Measurements from ENCODE around the gene MAP6D1.
"Not testable (repeated sequence)": the region's sequence is repeated elsewhere in the genome, so short reads cannot be mapped to it uniquely, and the experiment has no call there.

MAP6D1 gene

GRCh38 chr3:183800243-183800863 lies 25.0 kb downstream of the MAP6D1 start:
- Histone ChIP-seq H3K27ac (ENCODE audit: low read depth, low read length, severe bottlenecking) (no peak overlapping the region), H3K36me3 (ENCODE audit: control insufficient read depth, insufficient read depth, low read length) (peaks cover 95% of the 10 kb centered on the region), H3K4me3 (ENCODE audit: extremely low read depth, insufficient read depth, low read length, poor library complexity, severe bottlenecking) (no peak overlapping the region), H3K9me3 (ENCODE audit: control insufficient read depth, low read length) (no peaks in the 10 kb centered on the region), H3K4me1 (ENCODE audit: control insufficient read depth, insufficient read depth, low read length, poor library complexity, severe bottlenecking) (no peaks in the 10 kb centered on the region)
- 91 to 94% methylated on average over 7 to 8 of the region's 8 CpGs for WGBS, 2 experiments (ENCODE audit: insufficient coverage in 2 of 2)

DNA sequence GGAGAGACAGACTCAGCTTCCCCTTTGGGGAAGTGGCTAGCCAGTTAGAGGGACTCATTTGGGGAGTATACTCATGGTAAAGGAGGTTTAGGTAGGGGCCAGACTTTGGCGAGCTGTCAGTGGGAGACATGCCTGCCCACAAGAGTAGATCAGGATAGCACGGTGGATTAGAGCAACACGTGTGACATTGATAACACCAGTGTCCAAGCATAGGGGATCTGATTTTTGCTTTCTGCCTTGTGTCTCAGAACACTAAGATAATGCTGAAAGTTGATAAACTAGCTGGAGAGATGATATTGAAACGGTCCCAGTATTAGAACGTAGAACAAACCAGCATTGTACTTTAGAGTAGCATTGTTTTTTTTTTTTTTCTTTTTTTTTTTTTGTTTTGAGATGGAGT lies 25.9 kb downstream of the MAP6D1 start:
- 91 to 98% methylated on average over 3 of the region's 5 CpGs for WGBS, 2 experiments (ENCODE audit: insufficient coverage in 2 of 2)
- H3K4me3 ChIP-seq (ENCODE audit: extremely low read depth, insufficient read depth, low read length, poor library complexity, severe bottlenecking): no peak overlapping the region
- no peaks in the 10 kb centered on the region for H3K4me1 ChIP-seq (ENCODE audit: control insufficient read depth, insufficient read depth, low read length, poor library complexity, severe bottlenecking)
- peaks cover 94% of the 10 kb centered on the region for H3K36me3 ChIP-seq (ENCODE audit: control insufficient read depth, insufficient read depth, low read length)
- H3K27ac ChIP-seq (ENCODE audit: low read depth, low read length, severe bottlenecking): no peak overlapping the region
- no peaks in the 10 kb centered on the region for H3K9me3 ChIP-seq (ENCODE audit: control insufficient read depth, low read length)

DNA sequence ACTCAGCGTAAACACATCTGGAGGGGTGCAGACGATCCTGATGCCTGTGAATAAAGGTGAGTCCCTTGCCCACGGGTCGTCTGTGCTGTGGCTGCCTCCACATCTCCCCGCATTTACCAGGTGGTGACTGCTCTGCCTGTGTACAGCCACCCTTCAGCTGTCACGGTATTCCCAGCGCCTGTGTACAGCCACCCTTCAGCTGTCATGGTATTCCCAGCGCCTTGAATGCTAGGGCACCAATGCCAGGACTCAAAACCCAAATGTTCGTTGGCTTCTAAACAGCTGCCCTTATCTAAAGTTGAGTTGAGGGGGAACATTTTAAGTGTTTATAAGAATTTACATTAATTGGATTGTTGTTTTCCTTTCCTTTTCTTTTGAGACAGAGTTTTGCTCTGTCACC lies 27.4 kb downstream of the MAP6D1 start:
- H3K36me3 ChIP-seq (ENCODE audit: control insufficient read depth, insufficient read depth, low read length): peaks cover 95% of the 10 kb centered on the region
- no peaks in the 10 kb centered on the region for H3K4me1 ChIP-seq (ENCODE audit: control insufficient read depth, insufficient read depth, low read length, poor library complexity, severe bottlenecking)
- H3K27ac ChIP-seq (ENCODE audit: low read depth, low read length, severe bottlenecking): no peak overlapping the region
- H3K9me3 ChIP-seq (ENCODE audit: control insufficient read depth, low read length): no peaks in the 10 kb centered on the region
- no peak overlapping the region for H3K4me3 ChIP-seq (ENCODE audit: extremely low read depth, insufficient read depth, low read length, poor library complexity, severe bottlenecking)
- WGBS, 2 experiments (ENCODE audit: insufficient coverage in 2 of 2): 95% methylated on average over 7 to 8 of the region's 9 CpGs

- Histone ChIP-seq H3K4me3 (ENCODE audit: extremely low read depth, insufficient read depth, low read length, poor library complexity, severe bottlenecking) (no peak overlapping the region), H3K27ac (ENCODE audit: low read depth, low read length, severe bottlenecking) (no peak overlapping the region), H3K36me3 (ENCODE audit: control insufficient read depth, insufficient read depth, low read length) (peaks cover 93% of the 10 kb centered on the region), H3K9me3 (ENCODE audit: control insufficient read depth, low read length) (no peaks in the 10 kb centered on the region), H3K4me1 (ENCODE audit: control insufficient read depth, insufficient read depth, low read length, poor library complexity, severe bottlenecking) (no peaks in the 10 kb centered on the region)
- WGBS, 2 experiments (ENCODE audit: insufficient coverage in 2 of 2): 94 to 96% methylated on average over 4 to 5 of the region's 6 CpGs
These were observed 29.0 kb downstream of the MAP6D1 start for GRCh38 chr3:183796372-183796771.

DNA sequence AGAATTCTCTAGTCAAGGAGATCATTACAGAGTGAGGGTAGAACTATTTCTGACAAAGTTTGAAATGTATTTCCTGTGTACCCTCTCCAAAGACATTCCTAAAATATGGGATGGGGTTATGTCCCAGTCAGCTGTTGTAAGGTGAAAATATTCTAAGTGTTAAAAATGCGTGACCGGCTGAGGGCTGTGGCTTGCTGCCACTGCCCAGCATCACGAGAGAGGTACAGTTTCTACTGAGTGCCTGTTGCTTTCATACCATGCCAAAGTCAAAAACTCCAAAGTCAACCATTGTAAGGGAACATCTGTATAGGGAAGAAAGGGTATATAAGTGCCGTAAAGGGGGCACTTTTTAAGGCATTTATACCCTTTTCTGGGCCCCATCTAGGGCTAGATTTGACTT lies 30.9 kb downstream of the MAP6D1 start:
- WGBS, 2 experiments (ENCODE audit: insufficient coverage in 2 of 2): 90 to 100% methylated on average over 1 to 4 of the region's 4 CpGs
- peaks cover 94% of the 10 kb centered on the region for H3K36me3 ChIP-seq (ENCODE audit: control insufficient read depth, insufficient read depth, low read length)
- H3K9me3 ChIP-seq (ENCODE audit: control insufficient read depth, low read length): no peaks in the 10 kb centered on the region
- H3K4me1 ChIP-seq (ENCODE audit: control insufficient read depth, insufficient read depth, low read length, poor library complexity, severe bottlenecking): no peaks in the 10 kb centered on the region
- no peak overlapping the region for H3K4me3 ChIP-seq (ENCODE audit: extremely low read depth, insufficient read depth, low read length, poor library complexity, severe bottlenecking)
- H3K27ac ChIP-seq (ENCODE audit: low read depth, low read length, severe bottlenecking): no peak overlapping the region

DNA sequence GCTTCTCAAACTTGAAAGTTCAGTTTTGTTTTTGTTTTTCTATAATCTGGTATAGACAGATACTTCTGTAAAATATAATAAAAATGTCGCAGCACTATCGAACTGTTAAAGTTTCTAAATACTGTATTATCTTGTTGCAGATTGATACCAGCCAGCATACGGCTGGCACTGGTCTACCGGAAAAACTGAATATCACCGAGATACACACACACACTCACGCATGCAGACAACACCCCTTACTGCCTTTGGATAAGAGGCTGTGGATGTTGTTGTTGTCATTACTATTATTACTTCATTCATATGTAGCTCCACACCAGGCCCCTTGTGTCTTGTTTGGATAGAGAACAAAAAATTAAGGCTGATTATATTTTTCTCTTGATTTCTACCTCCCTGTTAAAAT lies 32.4 kb downstream of the MAP6D1 start:
- no peaks in the 10 kb centered on the region for H3K4me1 ChIP-seq (ENCODE audit: control insufficient read depth, insufficient read depth, low read length, poor library complexity, severe bottlenecking)
- H3K9me3 ChIP-seq (ENCODE audit: control insufficient read depth, low read length): no peaks in the 10 kb centered on the region
- no peak overlapping the region for H3K4me3 ChIP-seq (ENCODE audit: extremely low read depth, insufficient read depth, low read length, poor library complexity, severe bottlenecking)
- no CpG with 5 or more reads among the region's 6 CpGs for WGBS, 2 experiments (ENCODE audit: insufficient coverage in 2 of 2)
- H3K27ac ChIP-seq (ENCODE audit: low read depth, low read length, severe bottlenecking): no peak overlapping the region
- peaks cover 93% of the 10 kb centered on the region for H3K36me3 ChIP-seq (ENCODE audit: control insufficient read depth, insufficient read depth, low read length)

- H3K9me3 ChIP-seq (ENCODE audit: control insufficient read depth, low read length): no peaks in the 10 kb centered on the region
- H3K27ac ChIP-seq (ENCODE audit: low read depth, low read length, severe bottlenecking): no peak overlapping the region
- no peak overlapping the region for H3K4me3 ChIP-seq (ENCODE audit: extremely low read depth, insufficient read depth, low read length, poor library complexity, severe bottlenecking)
- H3K36me3 ChIP-seq (ENCODE audit: control insufficient read depth, insufficient read depth, low read length): peaks cover 96% of the 10 kb centered on the region
- H3K4me1 ChIP-seq (ENCODE audit: control insufficient read depth, insufficient read depth, low read length, poor library complexity, severe bottlenecking): no peaks in the 10 kb centered on the region
- WGBS, 2 experiments (ENCODE audit: insufficient coverage in 2 of 2): 96 to 99% methylated on average over 10 to 13 of the region's 16 CpGs
These were observed 34.7 kb downstream of the MAP6D1 start for GRCh38 chr3:183790700-183791099.

DNA sequence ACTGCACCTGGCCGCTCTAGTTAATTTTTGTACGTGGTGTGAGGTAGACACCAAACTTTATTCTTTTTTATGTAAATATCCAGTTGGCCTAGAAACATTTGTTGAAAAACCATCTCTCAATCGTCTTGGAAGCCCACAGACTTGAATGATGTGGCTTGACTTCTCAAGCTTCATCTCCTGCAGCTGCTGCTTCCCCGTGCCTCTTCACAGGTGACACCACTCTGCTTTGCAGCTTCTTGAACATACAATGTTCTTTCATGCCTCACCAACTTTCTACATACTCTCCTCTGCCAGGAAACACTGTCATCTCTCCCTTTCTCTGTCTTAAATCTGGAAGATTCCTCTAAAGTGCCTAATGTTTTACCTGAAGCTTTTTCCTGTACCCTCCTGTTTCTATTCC lies 35.6 kb downstream of the MAP6D1 start:
- H3K9me3 ChIP-seq (ENCODE audit: control insufficient read depth, low read length): no peaks in the 10 kb centered on the region
- WGBS, 2 experiments (ENCODE audit: insufficient coverage in 2 of 2): 80 to 97% methylated on average over 1 to 2 of the region's 4 CpGs
- H3K36me3 ChIP-seq (ENCODE audit: control insufficient read depth, insufficient read depth, low read length): peaks cover 96% of the 10 kb centered on the region
- H3K4me1 ChIP-seq (ENCODE audit: control insufficient read depth, insufficient read depth, low read length, poor library complexity, severe bottlenecking): no peaks in the 10 kb centered on the region
- no peak overlapping the region for H3K27ac ChIP-seq (ENCODE audit: low read depth, low read length, severe bottlenecking)
- no peak overlapping the region for H3K4me3 ChIP-seq (ENCODE audit: extremely low read depth, insufficient read depth, low read length, poor library complexity, severe bottlenecking)

GRCh38 chr3:183784503-183784902 lies 40.9 kb downstream of the MAP6D1 start:
- H3K9me3 ChIP-seq (ENCODE audit: control insufficient read depth, low read length); H3K4me3 ChIP-seq (ENCODE audit: extremely low read depth, insufficient read depth, low read length, poor library complexity, severe bottlenecking); H3K27ac ChIP-seq (ENCODE audit: low read depth, low read length, severe bottlenecking); H3K4me1 ChIP-seq (ENCODE audit: control insufficient read depth, insufficient read depth, low read length, poor library complexity, severe bottlenecking): not testable (repeated sequence)
- H3K36me3 ChIP-seq (ENCODE audit: control insufficient read depth, insufficient read depth, low read length): peaks cover 92% of the 10 kb centered on the region
- 95% methylated on average over 6 to 9 of the region's 10 CpGs for WGBS, 2 experiments (ENCODE audit: insufficient coverage in 2 of 2)

DNA sequence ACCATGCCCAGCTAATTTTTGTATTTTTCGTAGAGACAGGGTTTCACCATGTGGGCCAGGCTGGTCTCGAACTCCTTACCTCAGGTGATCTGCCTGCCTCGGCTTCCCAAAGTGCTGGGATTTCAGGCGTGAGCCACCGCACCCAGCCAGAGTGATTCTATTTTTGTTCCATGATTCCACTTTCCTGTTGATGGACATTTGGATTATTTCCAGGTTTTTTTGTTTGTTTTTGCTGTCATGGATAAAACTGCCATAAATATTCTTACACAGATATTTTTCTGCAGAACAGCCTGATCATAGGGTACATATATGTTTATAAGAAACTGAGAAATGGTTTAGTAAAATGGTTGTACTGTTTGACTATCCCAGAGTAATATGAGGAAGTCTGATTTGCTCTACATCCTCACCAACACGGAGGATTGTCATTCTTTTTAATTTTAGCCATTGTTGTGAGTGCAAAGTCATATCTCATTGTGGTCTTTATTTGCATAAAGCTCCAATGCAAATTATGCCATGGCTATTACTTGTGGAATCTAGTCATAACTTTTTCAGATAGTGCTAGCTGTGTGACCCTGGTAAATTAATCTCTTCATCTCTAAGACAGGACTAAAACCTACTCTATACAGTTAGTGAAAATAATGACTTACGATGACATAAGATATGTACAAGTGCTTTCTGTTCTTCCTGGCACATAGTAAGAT lies 42.7 kb downstream of the MAP6D1 start:
- Histone ChIP-seq H3K4me3 (ENCODE audit: extremely low read depth, insufficient read depth, low read length, poor library complexity, severe bottlenecking) (no peak overlapping the region), H3K27ac (ENCODE audit: low read depth, low read length, severe bottlenecking) (no peak overlapping the region), H3K9me3 (ENCODE audit: control insufficient read depth, low read length) (no peaks in the 10 kb centered on the region), H3K36me3 (ENCODE audit: control insufficient read depth, insufficient read depth, low read length) (peaks cover 93% of the 10 kb centered on the region), H3K4me1 (ENCODE audit: control insufficient read depth, insufficient read depth, low read length, poor library complexity, severe bottlenecking) (no peaks in the 10 kb centered on the region)
- 98% methylated on average over 4 of the region's 7 CpGs for WGBS, 2 experiments (ENCODE audit: insufficient coverage in 2 of 2)

DNA sequence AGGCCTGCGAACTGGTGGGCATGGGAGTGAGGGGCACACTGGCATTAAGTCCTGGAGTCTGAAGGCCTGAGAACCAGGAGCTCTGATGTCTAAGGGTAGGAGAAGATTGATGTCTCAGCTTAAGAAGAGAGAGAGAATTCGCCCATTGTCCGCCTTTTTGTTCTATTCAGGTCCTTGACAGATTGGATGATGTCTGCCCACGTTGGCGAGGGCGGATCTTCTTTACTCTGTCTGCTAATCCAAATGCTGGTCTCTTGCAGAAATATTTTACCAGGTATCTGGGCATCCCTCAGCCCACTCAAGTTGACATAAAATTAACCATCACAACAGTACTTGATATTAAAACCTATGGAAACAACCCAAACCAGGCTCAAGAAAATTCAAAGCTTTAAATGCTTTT lies 44.1 kb downstream of the MAP6D1 start:
- 95 to 97% methylated on average over 5 to 6 of the region's 6 CpGs for WGBS, 2 experiments (ENCODE audit: insufficient coverage in 2 of 2)
- no peak overlapping the region for H3K27ac ChIP-seq (ENCODE audit: low read depth, low read length, severe bottlenecking)
- peaks cover 92% of the 10 kb centered on the region for H3K36me3 ChIP-seq (ENCODE audit: control insufficient read depth, insufficient read depth, low read length)
- H3K4me3 ChIP-seq (ENCODE audit: extremely low read depth, insufficient read depth, low read length, poor library complexity, severe bottlenecking): no peak overlapping the region
- H3K9me3 ChIP-seq (ENCODE audit: control insufficient read depth, low read length): no peaks in the 10 kb centered on the region
- H3K4me1 ChIP-seq (ENCODE audit: control insufficient read depth, insufficient read depth, low read length, poor library complexity, severe bottlenecking): no peaks in the 10 kb centered on the region
